ENCODE data around the gene BCAT1. TPM values are rescaled to one million over a fixed set of nuclear protein-coding genes. Genes with fewer than 3 reads are reported as not detected.

The BCAT1 gene
- total and polyA plus RNA-seq, 9 of the 15 experiments (the other 6 are each of a cell fraction or from before 2014, with no cell fraction given) = 38.5 to 157 (median 66.8) TPM

GRCh38 chr12:24996102-24996797 lies 47.3 kb upstream of the BCAT1 start:
- Histone ChIP-seq H3K36me3 (ENCODE audit: control insufficient read depth, insufficient read depth, low read length) (no peaks in the 10 kb centered on the region), H3K4me1 (replicated peaks in 1 of 2; ENCODE audit: control insufficient read depth in 2 of 2, insufficient read depth in 2 of 2, low read length in 2 of 2) (no peaks in the 10 kb centered on the region), H3K4me2 (ENCODE audit: insufficient read depth, low read length) (no peak overlapping the region), H3K9me1 (ENCODE audit: control insufficient read depth, insufficient read depth, low read length) (no peaks in the 10 kb centered on the region), H3K27me3 (ENCODE audit: control insufficient read depth in 2 of 2, insufficient read depth in 2 of 2, low read length in 2 of 2) (peaks cover 5% of the 10 kb centered on the region in 2 experiments; a peak in 3 of 5 replicates), H3K4me3 (no peak overlapping the region), H3K27ac (ENCODE audit: extremely low read depth, low read depth, low read length) (no peak overlapping the region), H3K9ac (ENCODE audit: insufficient read depth in 1 of 2, low read depth in 2 of 2, low read length in 2 of 2) (no peak overlapping the region), H4K20me1 (replicated peaks; ENCODE audit: control insufficient read depth, insufficient read depth, low read length) (no peaks in the 10 kb centered on the region), H3K79me2 (ENCODE audit: control insufficient read depth, insufficient read depth, low read length) (no peaks in the 10 kb centered on the region), H2AFZ (ENCODE audit: low read depth, low read length) (no peak overlapping the region), H3K9me3 (replicated peaks; ENCODE audit: control insufficient read depth, insufficient read depth, low read depth, low read length) (no peaks in the 10 kb centered on the region)
- TF ChIP-seq ARID2 (IDR thresholded peaks at IDR 0.05) (no peak), LCOR (CRISPR knock-in tag; IDR thresholded peaks at IDR 0.05) (no peak), ZNF407 (IDR thresholded peaks at IDR 0.05; ENCODE audit: low read depth) (no peak), RERE (CRISPR knock-in tag; IDR thresholded peaks at IDR 0.05; ENCODE audit: borderline replicate concordance) (no peak), RBM25 (IDR thresholded peaks at IDR 0.05; ENCODE audit: low read depth, low read length, severe bottlenecking) (no peak), RNF2 (IDR thresholded peaks at IDR 0.05) (no peak), POLR3A (IDR thresholded peaks at IDR 0.05; ENCODE audit: borderline replicate concordance, extremely low read depth, insufficient read depth, insufficient read length) (no peak), BCOR (IDR thresholded peaks at IDR 0.05) (no peak)
- DNase-seq (ENCODE audit: extremely low read depth in 1 of 4, low spot score in 3 of 4) (no peak), ATAC-seq (no peak), FAIRE-seq (no peak)
- ChIA-PET POLR2A (interaction anchor here (1.2 kb wide), 1 partner anchor 15 kb away, joined by 3 read pairs; no protein-coding TSS in a partner anchor), CTCF (ENCODE audit: low intra/inter-chr PET ratio) (interaction anchor here (0.7 kb wide), 1 partner anchor 135 kb away, joined by 3 read pairs; no protein-coding TSS in a partner anchor)
- BruUV-seq (replicated peaks) = no TSS peak
- WGBS (ENCODE audit: insufficient coverage, low coverage, missing lambda C conversion rate) = under 1% methylated on average over 8 of the region's 8 CpGs
- in situ Hi-C loops (cut with MboI) (no loop called here), intact Hi-C loops (cut with micrococcal nuclease) (no loop called here)
